Type B pancreatic cell (in vitro differentiated cells): ENCODE data around the gene N4BP2. TPM values are rescaled to one million over a fixed set of nuclear protein-coding genes. Genes with fewer than 3 reads are reported as not detected.
"Not testable (repeated sequence)": the region's sequence is repeated elsewhere in the genome, so short reads cannot be mapped to it uniquely, and the experiment has no call there.

ENCODE experiments used
- DNase-seq: peaks from one replicate; pipeline ENCODE4 v3.0.0; 2021; ENCODE audit warnings: mixed read lengths; ENCODE audit not compliant: unreplicated experiment; ENCODE audit errors: extremely low spot score
- H3K27ac Mint-ChIP-seq: 2 replicates; pipeline ENCODE4 v1.8.0; 2021; ENCODE audit warnings: mild to moderate bottlenecking, mixed read lengths
- H3K27me3 Mint-ChIP-seq: 2 replicates; pipeline ENCODE4 v1.8.0; 2021; ENCODE audit warnings: mixed read lengths
- H3K36me3 Mint-ChIP-seq: 2 replicates; pipeline ENCODE4 v1.8.0; 2021; ENCODE audit warnings: mixed read lengths
- H3K4me1 Mint-ChIP-seq: one replicate; pipeline ENCODE4 v1.8.0; 2021; ENCODE audit warnings: mixed read lengths; ENCODE audit not compliant: unreplicated experiment
- H3K4me3 Mint-ChIP-seq: 2 replicates; pipeline ENCODE4 v1.8.0; 2021; ENCODE audit warnings: mild to moderate bottlenecking, mixed read lengths
- H3K9me3 Mint-ChIP-seq: 2 replicates; pipeline ENCODE4 v1.8.0; 2021; ENCODE audit warnings: mixed read lengths
- total RNA-seq: library from RNA; stranded (reverse); gene quantifications from 2 replicates; pipeline ENCODE4 v1.2.1, GENCODE V29; 2021; ENCODE audit warnings: low replicate concordance
- TF ChIP-seq, protein P1 (sequence below): fragments of 200-600 bp; sonication (generic); conservative IDR thresholded peaks from 2 replicates; pipeline ENCODE4 v1.5.0; 2021; ENCODE audit warnings: antibody characterized with exemption, mild to moderate bottlenecking

N4BP2 gene
- total RNA-seq, 1 donor from 2014 or later: 33.0 TPM

- Mint-ChIP-seq H3K27me3 (no peaks in the 10 kb centered on the region), H3K9me3 (no peaks in the 10 kb centered on the region), H3K27ac (no peak overlapping the region), H3K36me3 (peaks cover 17% of the 10 kb centered on the region), H3K4me3 (peak overlapping the region; percentile 83), H3K4me1 (peaks cover 22% of the 10 kb centered on the region)
- TF ChIP-seq, protein P1, sequence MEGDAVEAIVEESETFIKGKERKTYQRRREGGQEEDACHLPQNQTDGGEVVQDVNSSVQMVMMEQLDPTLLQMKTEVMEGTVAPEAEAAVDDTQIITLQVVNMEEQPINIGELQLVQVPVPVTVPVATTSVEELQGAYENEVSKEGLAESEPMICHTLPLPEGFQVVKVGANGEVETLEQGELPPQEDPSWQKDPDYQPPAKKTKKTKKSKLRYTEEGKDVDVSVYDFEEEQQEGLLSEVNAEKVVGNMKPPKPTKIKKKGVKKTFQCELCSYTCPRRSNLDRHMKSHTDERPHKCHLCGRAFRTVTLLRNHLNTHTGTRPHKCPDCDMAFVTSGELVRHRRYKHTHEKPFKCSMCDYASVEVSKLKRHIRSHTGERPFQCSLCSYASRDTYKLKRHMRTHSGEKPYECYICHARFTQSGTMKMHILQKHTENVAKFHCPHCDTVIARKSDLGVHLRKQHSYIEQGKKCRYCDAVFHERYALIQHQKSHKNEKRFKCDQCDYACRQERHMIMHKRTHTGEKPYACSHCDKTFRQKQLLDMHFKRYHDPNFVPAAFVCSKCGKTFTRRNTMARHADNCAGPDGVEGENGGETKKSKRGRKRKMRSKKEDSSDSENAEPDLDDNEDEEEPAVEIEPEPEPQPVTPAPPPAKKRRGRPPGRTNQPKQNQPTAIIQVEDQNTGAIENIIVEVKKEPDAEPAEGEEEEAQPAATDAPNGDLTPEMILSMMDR: no peak
- no peak for DNase-seq
These were observed 2.7 kb downstream of the N4BP2 start for GRCh38 chr4:40059362-40059761.

- Mint-ChIP-seq H3K27me3 (no peaks in the 10 kb centered on the region), H3K36me3 (peaks cover 35% of the 10 kb centered on the region), H3K27ac (no peak overlapping the region), H3K9me3 (no peaks in the 10 kb centered on the region), H3K4me1 (peaks cover 16% of the 10 kb centered on the region), H3K4me3 (no peak overlapping the region)
- TF ChIP-seq, protein P1: no peak
- no peak for DNase-seq
These were observed 8.4 kb downstream of the N4BP2 start for GRCh38 chr4:40065010-40065409.

DNA sequence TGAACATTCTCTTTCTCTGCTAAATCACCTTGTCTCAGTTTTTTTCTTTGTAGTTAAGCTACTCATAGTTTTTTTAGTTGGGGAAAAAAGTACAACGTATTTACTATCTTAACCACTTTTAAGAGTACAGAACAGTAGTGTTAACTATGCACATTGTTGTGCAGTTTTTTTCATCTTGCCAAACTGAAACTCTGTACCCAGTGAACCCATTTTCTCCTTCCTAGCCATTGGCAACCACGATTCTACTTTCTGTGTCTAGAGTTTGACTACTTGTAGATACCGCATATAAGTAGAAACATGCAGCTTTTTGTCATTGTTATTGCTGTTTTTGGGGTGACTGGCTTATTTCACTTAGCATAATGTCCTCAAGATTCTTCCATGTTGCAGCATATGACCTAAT, 10.0 kb downstream of the N4BP2 start:
- DNase-seq: no peak
- no peaks in the 10 kb centered on the region for H3K27me3 Mint-ChIP-seq
- TF ChIP-seq, protein P1: no peak
- H3K4me1 Mint-ChIP-seq: peaks cover 20% of the 10 kb centered on the region
- H3K27ac Mint-ChIP-seq: no peak overlapping the region
- H3K9me3 Mint-ChIP-seq: no peaks in the 10 kb centered on the region
- H3K36me3 Mint-ChIP-seq: peaks cover 41% of the 10 kb centered on the region
- H3K4me3 Mint-ChIP-seq: no peak overlapping the region

DNA sequence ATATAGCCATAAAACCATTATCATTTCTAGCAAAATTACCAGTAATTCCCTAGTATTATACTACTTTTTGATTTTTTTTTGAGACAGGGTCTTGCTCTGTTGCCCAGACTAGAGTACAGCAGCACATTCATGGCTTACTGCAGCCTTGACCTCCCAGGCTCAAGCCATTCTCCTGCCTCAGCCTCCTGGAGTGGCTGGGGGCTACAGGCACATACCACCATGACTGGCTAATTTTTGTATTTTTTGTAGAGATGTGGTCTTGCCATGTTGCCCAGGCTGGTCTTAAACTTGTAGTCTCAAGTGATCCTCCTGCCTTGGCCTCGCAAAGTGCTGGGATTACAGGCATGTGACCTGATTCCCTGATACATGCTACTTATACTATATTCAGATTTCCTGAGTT, 13.7 kb downstream of the N4BP2 start:
- Mint-ChIP-seq H3K27me3 (no peaks in the 10 kb centered on the region), H3K9me3 (no peaks in the 10 kb centered on the region), H3K27ac (no peak overlapping the region), H3K36me3 (peaks cover 33% of the 10 kb centered on the region), H3K4me1 (peaks cover 16% of the 10 kb centered on the region), H3K4me3 (no peak overlapping the region)
- TF ChIP-seq, protein P1: no peak
- DNase-seq: no peak

GRCh38 chr4:40086421-40086820, 29.8 kb downstream of the N4BP2 start:
- H3K9me3 Mint-ChIP-seq: no peaks in the 10 kb centered on the region
- no peak overlapping the region for H3K27ac Mint-ChIP-seq
- H3K4me1 Mint-ChIP-seq: no peaks in the 10 kb centered on the region
- DNase-seq: no peak
- H3K27me3 Mint-ChIP-seq: no peaks in the 10 kb centered on the region
- peaks cover 22% of the 10 kb centered on the region for H3K36me3 Mint-ChIP-seq
- TF ChIP-seq, protein P1: peak; percentile 57
- no peak overlapping the region for H3K4me3 Mint-ChIP-seq

GRCh38 chr4:40087799-40088366, 31.2 kb downstream of the N4BP2 start:
- no peaks in the 10 kb centered on the region for H3K27me3 Mint-ChIP-seq
- no peak overlapping the region for H3K4me3 Mint-ChIP-seq
- no peaks in the 10 kb centered on the region for H3K4me1 Mint-ChIP-seq
- H3K9me3 Mint-ChIP-seq: no peaks in the 10 kb centered on the region
- no peak overlapping the region for H3K27ac Mint-ChIP-seq
- H3K36me3 Mint-ChIP-seq: peaks cover 22% of the 10 kb centered on the region
- DNase-seq: no peak
- TF ChIP-seq, protein P1: no peak

DNA sequence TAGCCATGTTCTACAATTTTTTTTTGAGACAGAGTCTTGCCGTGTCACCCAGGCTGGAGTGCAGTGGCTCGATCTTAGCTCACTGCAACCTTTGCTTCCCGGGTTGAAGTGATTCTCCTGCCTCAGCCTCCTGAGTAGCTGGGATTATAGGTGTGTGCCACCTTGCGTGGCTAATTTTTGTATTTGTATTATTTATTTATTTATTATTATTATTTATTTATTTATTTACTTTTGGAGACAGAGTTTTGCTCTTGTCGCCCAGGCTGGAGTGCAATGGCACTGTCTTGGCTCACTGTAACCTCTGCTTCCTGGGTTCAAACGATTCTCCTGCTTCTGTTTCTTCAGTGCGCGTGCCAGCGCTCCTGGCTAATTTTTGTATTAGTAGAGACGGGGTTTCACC, 36.8 kb downstream of the N4BP2 start:
- peaks cover 19% of the 10 kb centered on the region for H3K36me3 Mint-ChIP-seq
- not testable (repeated sequence) for H3K27ac Mint-ChIP-seq, H3K9me3 Mint-ChIP-seq, DNase-seq, H3K4me3 Mint-ChIP-seq, H3K27me3 Mint-ChIP-seq, H3K4me1 Mint-ChIP-seq
